SU-DHL-6 (cell line): ENCODE results near the gene SPEF2.

ENCODE experiments used
- CTCF ChIP-seq: fragments of 200-600 bp; sonication (generic); IDR thresholded peaks from one replicate; pipeline ENCODE4 v1.5.1; 2017; ENCODE audit warnings: antibody characterized with exemption, mild to moderate bottlenecking, low read length, moderate library complexity; ENCODE audit not compliant: insufficient read depth, poor library complexity, severe bottlenecking
- EZH2phosphoT487 ChIP-seq: fragments of 200-600 bp; sonication (generic), shearing (Covaris generic); conservative IDR thresholded peaks from 2 replicates; pipeline ENCODE4 v1.6.1; 2018; ENCODE audit warnings: mild to moderate bottlenecking, antibody characterized with exemption, low read length, moderate library complexity, mixed read lengths

GRCh38 chr5:35618304-35618636, 607 bp downstream of the SPEF2 start:
- TF ChIP-seq CTCF (no peak), EZH2phosphoT487 (no peak)
